ENCODE measurements around the gene MBNL1. TPM values are rescaled to one million over a fixed set of nuclear protein-coding genes. Genes with fewer than 3 reads are reported as not detected.

Gene MBNL1
- polyA plus RNA-seq, 1 donor from 2014 or later = 12.7 TPM

DNA sequence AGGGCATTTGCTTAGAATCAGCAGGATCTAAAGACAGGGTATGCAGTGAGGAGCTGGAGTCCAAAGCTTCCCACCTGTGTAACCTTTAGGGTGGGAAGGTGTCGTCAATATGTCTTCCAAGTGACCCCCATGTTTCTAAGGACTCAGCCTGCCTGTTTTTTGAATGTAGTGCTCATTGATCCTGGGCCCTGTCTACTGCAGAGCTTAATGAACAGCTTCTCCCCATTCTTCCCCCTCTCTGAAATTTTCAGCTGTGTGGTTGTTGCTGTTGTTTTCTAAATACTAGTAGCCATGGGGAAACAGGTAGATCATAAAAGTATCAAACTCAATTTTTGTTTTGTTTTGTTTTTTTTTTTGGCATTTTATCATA, 39.7 kb downstream of the MBNL1 start:
- H3K79me2 ChIP-seq (replicated peaks; ENCODE audit: insufficient read depth, low read length) = peaks cover 7% of the 10 kb centered on the region
- H4K20me1 ChIP-seq (ENCODE audit: insufficient read depth) = no peaks in the 10 kb centered on the region
- H3K9ac ChIP-seq (ENCODE audit: low read length) = no peak overlapping the region
- no peaks in the 10 kb centered on the region for H3F3A ChIP-seq (ENCODE audit: insufficient read depth, low read length, poor library complexity, severe bottlenecking)
- H3K4me3 ChIP-seq (ENCODE audit: low read length) = no peak overlapping the region
- no peak for TF ChIP-seq POLR2AphosphoS5 (IDR thresholded peaks at IDR 0.05)
- TF ChIP-seq SMC3 (conservative IDR thresholded peaks at IDR 0.05; ENCODE audit: poor library complexity) = no peak
- TF ChIP-seq MXI1 (conservative IDR thresholded peaks at IDR 0.05; ENCODE audit: poor library complexity, severe bottlenecking) = no peak
- no peak for TF ChIP-seq RAD21 (conservative IDR thresholded peaks at IDR 0.05)
- TF ChIP-seq, protein P1, sequence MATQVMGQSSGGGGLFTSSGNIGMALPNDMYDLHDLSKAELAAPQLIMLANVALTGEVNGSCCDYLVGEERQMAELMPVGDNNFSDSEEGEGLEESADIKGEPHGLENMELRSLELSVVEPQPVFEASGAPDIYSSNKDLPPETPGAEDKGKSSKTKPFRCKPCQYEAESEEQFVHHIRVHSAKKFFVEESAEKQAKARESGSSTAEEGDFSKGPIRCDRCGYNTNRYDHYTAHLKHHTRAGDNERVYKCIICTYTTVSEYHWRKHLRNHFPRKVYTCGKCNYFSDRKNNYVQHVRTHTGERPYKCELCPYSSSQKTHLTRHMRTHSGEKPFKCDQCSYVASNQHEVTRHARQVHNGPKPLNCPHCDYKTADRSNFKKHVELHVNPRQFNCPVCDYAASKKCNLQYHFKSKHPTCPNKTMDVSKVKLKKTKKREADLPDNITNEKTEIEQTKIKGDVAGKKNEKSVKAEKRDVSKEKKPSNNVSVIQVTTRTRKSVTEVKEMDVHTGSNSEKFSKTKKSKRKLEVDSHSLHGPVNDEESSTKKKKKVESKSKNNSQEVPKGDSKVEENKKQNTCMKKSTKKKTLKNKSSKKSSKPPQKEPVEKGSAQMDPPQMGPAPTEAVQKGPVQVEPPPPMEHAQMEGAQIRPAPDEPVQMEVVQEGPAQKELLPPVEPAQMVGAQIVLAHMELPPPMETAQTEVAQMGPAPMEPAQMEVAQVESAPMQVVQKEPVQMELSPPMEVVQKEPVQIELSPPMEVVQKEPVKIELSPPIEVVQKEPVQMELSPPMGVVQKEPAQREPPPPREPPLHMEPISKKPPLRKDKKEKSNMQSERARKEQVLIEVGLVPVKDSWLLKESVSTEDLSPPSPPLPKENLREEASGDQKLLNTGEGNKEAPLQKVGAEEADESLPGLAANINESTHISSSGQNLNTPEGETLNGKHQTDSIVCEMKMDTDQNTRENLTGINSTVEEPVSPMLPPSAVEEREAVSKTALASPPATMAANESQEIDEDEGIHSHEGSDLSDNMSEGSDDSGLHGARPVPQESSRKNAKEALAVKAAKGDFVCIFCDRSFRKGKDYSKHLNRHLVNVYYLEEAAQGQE (IDR thresholded peaks at IDR 0.05; ENCODE audit: borderline replicate concordance) = no peak
- TF ChIP-seq TAF1 (IDR thresholded peaks at IDR 0.05; ENCODE audit: low read depth) = no peak
- no peak for TF ChIP-seq CTCF (IDR thresholded peaks at IDR 0.05; ENCODE audit: poor library complexity, severe bottlenecking)
- H3K4me2 ChIP-seq (ENCODE audit: low read length) = no peak overlapping the region
- no peak overlapping the region for H2AFZ ChIP-seq (ENCODE audit: low read depth, low read length)
- H3K27me3 ChIP-seq (ENCODE audit: insufficient read depth, low read depth, low read length) = no peaks in the 10 kb centered on the region
- no peaks in the 10 kb centered on the region for H3K9me3 ChIP-seq (ENCODE audit: low read length)
- no peaks in the 10 kb centered on the region for H3K36me3 ChIP-seq (ENCODE audit: insufficient read depth, low read length)
- H3K9me2 ChIP-seq (ENCODE audit: insufficient read depth, low read length) = no peaks in the 10 kb centered on the region
- H3K27ac ChIP-seq (ENCODE audit: low read length) = no peak overlapping the region

- Histone ChIP-seq H3K79me2 (replicated peaks; ENCODE audit: insufficient read depth, low read length) (peaks cover 4% of the 10 kb centered on the region), H3F3A (ENCODE audit: insufficient read depth, low read length, poor library complexity, severe bottlenecking) (no peaks in the 10 kb centered on the region), H2AFZ (ENCODE audit: low read depth, low read length) (no peak overlapping the region), H4K20me1 (ENCODE audit: insufficient read depth) (no peaks in the 10 kb centered on the region), H3K27me3 (ENCODE audit: insufficient read depth, low read depth, low read length) (no peaks in the 10 kb centered on the region), H3K27ac (ENCODE audit: low read length) (no peak overlapping the region), H3K4me2 (ENCODE audit: low read length) (no peak overlapping the region), H3K36me3 (ENCODE audit: insufficient read depth, low read length) (no peaks in the 10 kb centered on the region), H3K4me3 (ENCODE audit: low read length) (no peak overlapping the region), H3K9me3 (ENCODE audit: low read length) (no peaks in the 10 kb centered on the region), H3K9ac (ENCODE audit: low read length) (no peak overlapping the region), H3K9me2 (ENCODE audit: insufficient read depth, low read length) (no peaks in the 10 kb centered on the region)
- TF ChIP-seq SMC3 (conservative IDR thresholded peaks at IDR 0.05; ENCODE audit: poor library complexity) (no peak), TAF1 (IDR thresholded peaks at IDR 0.05; ENCODE audit: low read depth) (no peak), EZH2 (IDR thresholded peaks at IDR 0.05; ENCODE audit: borderline replicate concordance, insufficient read depth, low read length, poor library complexity, severe bottlenecking) (no peak), MXI1 (conservative IDR thresholded peaks at IDR 0.05; ENCODE audit: poor library complexity, severe bottlenecking) (no peak), POLR2AphosphoS5 (IDR thresholded peaks at IDR 0.05) (no peak), EP300 (conservative IDR thresholded peaks at IDR 0.05; ENCODE audit: poor library complexity, severe bottlenecking) (no peak), RAD21 (conservative IDR thresholded peaks at IDR 0.05) (no peak), CTCF (IDR thresholded peaks at IDR 0.05; ENCODE audit: poor library complexity, severe bottlenecking) (no peak)
- TF ChIP-seq, protein P1 (IDR thresholded peaks at IDR 0.05; ENCODE audit: borderline replicate concordance) = no peak
Observed at GRCh38 chr3:152309031-152309430, 40.3 kb downstream of the MBNL1 start.

Measured in neural cell (in vitro differentiated cells).